ENCODE data around the gene TM2D3.

The TM2D3 gene

GRCh38 chr15:101623367-101624304 lies 28.5 kb downstream of the TM2D3 start:
- no peak for DNase-seq (ENCODE audit: low read depth in 2 of 2)

GRCh38 chr15:101621961-101622360 lies 30.2 kb downstream of the TM2D3 start:
- no peak for DNase-seq (ENCODE audit: low read depth in 2 of 2)

- DNase-seq (ENCODE audit: low read depth in 2 of 2), result no peak
Observed at GRCh38 chr15:101620671-101621070, 31.5 kb downstream of the TM2D3 start.

- DNase-seq (ENCODE audit: low read depth in 2 of 2), result no peak
Observed at GRCh38 chr15:101619615-101619865, 32.6 kb downstream of the TM2D3 start.

GRCh38 chr15:101618851-101619614 lies 33.1 kb downstream of the TM2D3 start:
- no peak for DNase-seq (ENCODE audit: low read depth in 2 of 2)

GRCh38 chr15:101618076-101618475 lies 34.1 kb downstream of the TM2D3 start:
- no peak for DNase-seq (ENCODE audit: low read depth in 2 of 2)

- no peak for DNase-seq (ENCODE audit: low read depth in 2 of 2)
Observed at GRCh38 chr15:101617390-101617965, 34.7 kb downstream of the TM2D3 start.

GRCh38 chr15:101615986-101616848 lies 36.0 kb downstream of the TM2D3 start:
- no peak for DNase-seq (ENCODE audit: low read depth in 2 of 2)

- no peak for DNase-seq (ENCODE audit: low read depth in 2 of 2)
Observed at GRCh38 chr15:101615414-101615985, 36.7 kb downstream of the TM2D3 start.

- no peak for DNase-seq (ENCODE audit: low read depth in 2 of 2)
Observed at GRCh38 chr15:101614761-101615160, 37.4 kb downstream of the TM2D3 start.

- DNase-seq (ENCODE audit: low read depth in 2 of 2), result no peak
Observed at GRCh38 chr15:101614001-101614585, 38.1 kb downstream of the TM2D3 start.

- DNase-seq (ENCODE audit: low read depth in 2 of 2), result no peak
Observed at GRCh38 chr15:101613130-101614000, 38.8 kb downstream of the TM2D3 start.

- no peak for DNase-seq (ENCODE audit: low read depth in 2 of 2)
Observed at GRCh38 chr15:101612676-101613075, 39.5 kb downstream of the TM2D3 start.

GRCh38 chr15:101611580-101612299 lies 40.4 kb downstream of the TM2D3 start:
- DNase-seq (ENCODE audit: low read depth in 2 of 2), result no peak

- DNase-seq (ENCODE audit: low read depth in 2 of 2), result no peak
Observed at GRCh38 chr15:101611007-101611406, 41.2 kb downstream of the TM2D3 start.

- no peak for DNase-seq (ENCODE audit: low read depth in 2 of 2)
Observed at GRCh38 chr15:101610611-101611000, 41.6 kb downstream of the TM2D3 start.

- DNase-seq (ENCODE audit: low read depth in 2 of 2), result no peak
Observed at GRCh38 chr15:101609742-101610610, 42.2 kb downstream of the TM2D3 start.

- no peak for DNase-seq (ENCODE audit: low read depth in 2 of 2)
Observed at GRCh38 chr15:101608201-101608600, 44.0 kb downstream of the TM2D3 start.
